RWPE2 (cell line): ENCODE measurements around the gene DELE1.

Experiments
- ATAC-seq: fragments of 200-7000 bp; cut with Tn5 transposase; 3 replicates; pipeline ENCODE4 v1.9.1; 2021; ENCODE audit warnings: low read depth
- DNase-seq: peaks from one replicate; pipeline ENCODE4 v3.0.0-alpha.2; 2020; ENCODE audit warnings: low spot score
- H3K27ac ChIP-seq: fragments of 450-650 bp; 2 replicates; pipeline ENCODE4 v1.5.1; 2017; ENCODE audit warnings: mild to moderate bottlenecking; ENCODE audit not compliant: poor library complexity, severe bottlenecking
- H3K27me3 ChIP-seq: fragments of 250-450 bp; sonication (Bioruptor Pico); 2 replicates; pipeline ENCODE4 v1.5.1; 2021; ENCODE audit warnings: mild to moderate bottlenecking, moderate library complexity; ENCODE audit not compliant: insufficient read depth, poor library complexity, severe bottlenecking
- H3K36me3 ChIP-seq: fragments of 250-450 bp; sonication (Bioruptor Pico); 2 replicates; pipeline ENCODE4 v1.5.1; 2020; ENCODE audit warnings: low read depth, mild to moderate bottlenecking, moderate library complexity
- H3K4me1 ChIP-seq: fragments of 250-450 bp; sonication (Bioruptor Pico); 2 replicates; pipeline ENCODE4 v1.5.1; 2021; ENCODE audit warnings: mild to moderate bottlenecking, moderate library complexity; ENCODE audit not compliant: insufficient read depth, poor library complexity, severe bottlenecking
- H3K4me3 ChIP-seq: fragments of 250-450 bp; sonication (Bioruptor Pico); 2 replicates; pipeline ENCODE4 v1.5.1; 2021; ENCODE audit warnings: mild to moderate bottlenecking, moderate library complexity; ENCODE audit not compliant: severe bottlenecking
- H3K9me3 ChIP-seq: fragments of 250-450 bp; sonication (Bioruptor Pico); 2 replicates; pipeline ENCODE4 v1.5.1; 2021; ENCODE audit warnings: mild to moderate bottlenecking, moderate library complexity; ENCODE audit not compliant: severe bottlenecking
- TF ChIP-seq, protein P1 (sequence below): fragments of 450-650 bp; IDR thresholded peaks from one replicate; pipeline ENCODE4 v1.5.1; 2017; ENCODE audit warnings: mild to moderate bottlenecking, moderate library complexity; ENCODE audit not compliant: poor library complexity, severe bottlenecking

DELE1 gene

GRCh38 chr5:141878711-141879425, 44.8 kb upstream of the DELE1 start:
- no peaks in the 10 kb centered on the region for H3K36me3 ChIP-seq
- DNase-seq = peak; percentile 89
- TF ChIP-seq, protein P1, sequence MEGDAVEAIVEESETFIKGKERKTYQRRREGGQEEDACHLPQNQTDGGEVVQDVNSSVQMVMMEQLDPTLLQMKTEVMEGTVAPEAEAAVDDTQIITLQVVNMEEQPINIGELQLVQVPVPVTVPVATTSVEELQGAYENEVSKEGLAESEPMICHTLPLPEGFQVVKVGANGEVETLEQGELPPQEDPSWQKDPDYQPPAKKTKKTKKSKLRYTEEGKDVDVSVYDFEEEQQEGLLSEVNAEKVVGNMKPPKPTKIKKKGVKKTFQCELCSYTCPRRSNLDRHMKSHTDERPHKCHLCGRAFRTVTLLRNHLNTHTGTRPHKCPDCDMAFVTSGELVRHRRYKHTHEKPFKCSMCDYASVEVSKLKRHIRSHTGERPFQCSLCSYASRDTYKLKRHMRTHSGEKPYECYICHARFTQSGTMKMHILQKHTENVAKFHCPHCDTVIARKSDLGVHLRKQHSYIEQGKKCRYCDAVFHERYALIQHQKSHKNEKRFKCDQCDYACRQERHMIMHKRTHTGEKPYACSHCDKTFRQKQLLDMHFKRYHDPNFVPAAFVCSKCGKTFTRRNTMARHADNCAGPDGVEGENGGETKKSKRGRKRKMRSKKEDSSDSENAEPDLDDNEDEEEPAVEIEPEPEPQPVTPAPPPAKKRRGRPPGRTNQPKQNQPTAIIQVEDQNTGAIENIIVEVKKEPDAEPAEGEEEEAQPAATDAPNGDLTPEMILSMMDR = peak; percentile 99
- peak overlapping the region; percentile 44 for H3K27ac ChIP-seq
- H3K4me1 ChIP-seq = no peaks in the 10 kb centered on the region
- ATAC-seq = peak; percentile 63
- H3K4me3 ChIP-seq = peak overlapping the region; percentile 75
- H3K9me3 ChIP-seq = no peaks in the 10 kb centered on the region
- H3K27me3 ChIP-seq = peaks cover 15% of the 10 kb centered on the region

GRCh38 chr5:141879426-141879759, 44.3 kb upstream of the DELE1 start:
- ATAC-seq (no peak), DNase-seq (no peak)
- H3K27me3 ChIP-seq = peaks cover 18% of the 10 kb centered on the region
- no peak overlapping the region for H3K27ac ChIP-seq
- H3K4me1 ChIP-seq = no peaks in the 10 kb centered on the region
- H3K9me3 ChIP-seq = no peaks in the 10 kb centered on the region
- TF ChIP-seq, protein P1 = peak; percentile 84
- no peaks in the 10 kb centered on the region for H3K36me3 ChIP-seq
- H3K4me3 ChIP-seq = no peak overlapping the region

- Histone ChIP-seq H3K4me3 (no peak overlapping the region), H3K4me1 (no peaks in the 10 kb centered on the region), H3K27me3 (peaks cover 25% of the 10 kb centered on the region), H3K27ac (no peak overlapping the region), H3K9me3 (no peaks in the 10 kb centered on the region), H3K36me3 (no peaks in the 10 kb centered on the region)
- TF ChIP-seq, protein P1 = no peak
- ATAC-seq = no peak
- DNase-seq = no peak
Measured at GRCh38 chr5:141879941-141880738, 43.5 kb upstream of the DELE1 start.

- H3K27me3 ChIP-seq = peaks cover 28% of the 10 kb centered on the region
- no peak overlapping the region for H3K4me3 ChIP-seq
Measured at GRCh38 chr5:141880961-141881801, 42.5 kb upstream of the DELE1 start.

More at GRCh38 chr5:141880961-141881801, 42.5 kb upstream of the DELE1 start:
- Histone ChIP-seq H3K9me3 (no peaks in the 10 kb centered on the region), H3K27ac (no peak overlapping the region), H3K36me3 (no peaks in the 10 kb centered on the region), H3K4me1 (no peaks in the 10 kb centered on the region)
- no peak for ATAC-seq
- TF ChIP-seq, protein P1 = no peak
- no peak for DNase-seq
